H1 (cell line): ENCODE data around the gene KLHL3. TPM values are rescaled to one million over a fixed set of nuclear protein-coding genes. Genes with fewer than 3 reads are reported as not detected.

Experiments used
- CTCF ChIA-PET: fragments of 300-600 bp; sonication (Branson Sonifier 250); formaldehyde crosslinking; loops from one replicate; lab custom pipeline; 2021; ENCODE audit not compliant: partially characterized antibody; lab: Charles Lee
- POLR2A ChIA-PET: fragments of 300-600 bp; sonication (Branson Sonifier 250); formaldehyde crosslinking; loops from one replicate; lab custom pipeline; 2021; ENCODE audit warnings: inconsistent platforms; ENCODE audit not compliant: partially characterized antibody; lab: Charles Lee
- DNase-seq, 2 experiments: peaks; one replicate each; pipeline versions ENCODE4 v3.0.0 to v3.0.0-alpha.2; 2010 to 2022; ENCODE audit warnings: low spot score in 2 of 2, low read depth in 1 of 2, mixed read lengths in 1 of 2
- FAIRE-seq: peaks from 2 replicates; lab custom pipeline; 2011; peaks lifted over from hg19 to GRCh38; lab: Jason Lieb, UNC
- H2AFZ ChIP-seq: 2 replicates; pipeline ENCODE4 v1.8.1; 2012; ENCODE audit warnings: low read length, inconsistent platforms
- H2AK5ac ChIP-seq: 2 replicates; pipeline ENCODE4 v1.6.1; 2013; ENCODE audit warnings: low read depth, low read length
- H2BK120ac ChIP-seq: replicated peaks from 2 replicates; pipeline ENCODE3; 2013; ENCODE audit warnings: low read depth, low read length, inconsistent platforms
- H2BK12ac ChIP-seq: 2 replicates; pipeline ENCODE4 v1.6.1; 2013; ENCODE audit warnings: low read depth, low read length
- H2BK15ac ChIP-seq: 2 replicates; pipeline ENCODE4 v1.6.1; 2013; ENCODE audit warnings: low read length
- H2BK20ac ChIP-seq: 2 replicates; pipeline ENCODE4 v1.6.1; 2013; ENCODE audit warnings: low read length
- H2BK5ac ChIP-seq: 2 replicates; pipeline ENCODE4 v1.6.1; 2013; ENCODE audit warnings: low read depth, low read length
- H3K14ac ChIP-seq: 2 replicates; pipeline ENCODE4 v1.6.1; 2013; ENCODE audit warnings: inconsistent platforms; ENCODE audit not compliant: insufficient read length
- H3K18ac ChIP-seq: 2 replicates; pipeline ENCODE4 v1.6.1; 2013; ENCODE audit warnings: low read length; ENCODE audit errors: extremely low read depth
- H3K23ac ChIP-seq: 2 replicates; pipeline ENCODE4 v1.6.1; 2013; ENCODE audit warnings: inconsistent platforms; ENCODE audit not compliant: insufficient read length
- H3K23me2 ChIP-seq: 2 replicates; pipeline ENCODE4 v1.6.1; 2013; ENCODE audit warnings: low read depth, low read length
- H3K27ac ChIP-seq: 2 replicates; pipeline ENCODE4 v1.6.1; 2011; ENCODE audit warnings: low read depth, low read length, inconsistent platforms
- H3K27me3 ChIP-seq, 4 experiments: replicated peaks in 1 of 4; 1 replicate in 1 of 4; 2 replicates in 3 of 4; pipeline versions ENCODE4 v1.6.1 to v1.8.1; 2011 to 2013; ENCODE audit warnings: low read length in 3 of 4, mild to moderate bottlenecking in 3 of 4, inconsistent platforms in 2 of 4, mixed read lengths in 2 of 4, moderate library complexity in 1 of 4; ENCODE audit not compliant: control insufficient read depth in 3 of 4, insufficient read depth in 3 of 4; ENCODE audit errors: extremely low read depth in 1 of 4
- H3K36me3 ChIP-seq, 4 experiments: 2 replicates each; pipeline versions ENCODE4 v1.6.1 to v1.8.1; 2011 to 2013; ENCODE audit warnings: mild to moderate bottlenecking in 4 of 4, low read length in 3 of 4, moderate library complexity in 2 of 4, control low read depth in 1 of 4, inconsistent platforms in 1 of 4; ENCODE audit not compliant: insufficient read depth in 4 of 4, control insufficient read depth in 2 of 4
- H3K4ac ChIP-seq: replicated peaks from 2 replicates; pipeline ENCODE3; 2013; ENCODE audit warnings: low read length, low read depth, mixed read lengths, inconsistent platforms; ENCODE audit not compliant: insufficient read length
- H3K4me1 ChIP-seq, 4 experiments: replicated peaks in 1 of 4; 1 replicate in 1 of 4; 2 replicates in 3 of 4; pipeline versions ENCODE4 v1.6.1 to v1.8.1; 2011 to 2013; ENCODE audit warnings: low read length in 3 of 4, inconsistent platforms in 2 of 4, mixed read lengths in 1 of 4; ENCODE audit not compliant: insufficient read depth in 4 of 4, control insufficient read depth in 3 of 4
- H3K4me2 ChIP-seq, 2 experiments: 2 replicates each; pipeline versions ENCODE4 v1.6.1 to v1.8.1; 2011 to 2013; ENCODE audit warnings: low read depth in 2 of 2, low read length in 2 of 2, control low read depth in 1 of 2, inconsistent platforms in 1 of 2, mild to moderate bottlenecking in 1 of 2; ENCODE audit not compliant: insufficient read depth in 1 of 2
- H3K4me3 ChIP-seq, 4 experiments: fragments of 200-600, 300-600 bp in 1 of 4; sonication (generic), shearing (Covaris generic), sonication (Bioruptor Twin) in 1 of 4; 2 replicates each; pipeline versions ENCODE4 v1.5.1 to v1.8.1; 2011 to 2016; ENCODE audit warnings: low read length in 4 of 4, low read depth in 3 of 4, control low read depth in 2 of 4, inconsistent platforms in 2 of 4, mild to moderate bottlenecking in 2 of 4, mixed read lengths in 1 of 4, moderate library complexity in 1 of 4; ENCODE audit not compliant: insufficient read depth in 2 of 4; ENCODE audit errors: extremely low read depth in 1 of 4
- H3K56ac ChIP-seq: replicated peaks from 2 replicates; pipeline ENCODE3; 2013; ENCODE audit warnings: low read depth, mild to moderate bottlenecking, mixed read lengths, low read length, inconsistent platforms; ENCODE audit not compliant: insufficient read length
- H3K79me1 ChIP-seq: 2 replicates; pipeline ENCODE4 v1.6.1; 2013; ENCODE audit warnings: low read depth, low read length, control low read depth
- H3K79me2 ChIP-seq, 2 experiments: 2 replicates each; pipeline versions ENCODE4 v1.6.1 to v1.8.1; 2012 to 2013; ENCODE audit warnings: low read length in 2 of 2, mild to moderate bottlenecking in 2 of 2, inconsistent platforms in 1 of 2; ENCODE audit not compliant: insufficient read depth in 2 of 2, control insufficient read depth in 1 of 2
- H3K9ac ChIP-seq, 4 experiments: replicated peaks in 1 of 4; 1 replicate in 1 of 4; 2 replicates in 3 of 4; pipeline versions ENCODE4 v1.6.1 to v1.8.1; 2011 to 2013; ENCODE audit warnings: low read depth in 3 of 4, low read length in 3 of 4, control low read depth in 2 of 4, mild to moderate bottlenecking in 2 of 4, moderate library complexity in 2 of 4, inconsistent platforms in 1 of 4; ENCODE audit errors: extremely low read depth in 1 of 4
- H3K9me3 ChIP-seq, 2 experiments: 2 replicates each; pipeline versions ENCODE4 v1.6.1 to v1.8.1; 2012 to 2013; ENCODE audit warnings: mild to moderate bottlenecking in 2 of 2, moderate library complexity in 2 of 2, control low read depth in 1 of 2, inconsistent platforms in 1 of 2, low read depth in 1 of 2, low read length in 1 of 2, mixed read lengths in 1 of 2; ENCODE audit not compliant: insufficient read depth in 2 of 2
- H4K20me1 ChIP-seq, 2 experiments: replicated peaks in 1 of 2; 2 replicates each; pipeline versions ENCODE3 to v1.8.1; 2011 to 2013; ENCODE audit warnings: inconsistent platforms in 2 of 2, low read length in 2 of 2, mild to moderate bottlenecking in 1 of 2; ENCODE audit not compliant: insufficient read depth in 2 of 2, control insufficient read depth in 1 of 2
- H4K5ac ChIP-seq: 2 replicates; pipeline ENCODE4 v1.6.1; 2013; ENCODE audit warnings: low read length, low read depth, mixed read lengths, inconsistent platforms; ENCODE audit not compliant: insufficient read length
- H4K8ac ChIP-seq: 2 replicates; pipeline ENCODE4 v1.8.0; 2013; ENCODE audit warnings: mild to moderate bottlenecking, moderate library complexity, low read length, inconsistent platforms; ENCODE audit not compliant: insufficient read depth; ENCODE audit errors: extremely low read depth
- H4K91ac ChIP-seq: replicated peaks from 2 replicates; pipeline ENCODE3; 2013; ENCODE audit warnings: low read length, mixed read lengths, inconsistent platforms; ENCODE audit not compliant: insufficient read length
- BCL11A ChIP-seq, 2 experiments: IDR thresholded peaks; one replicate each; pipeline ENCODE4 v1.6.1; 2011; ENCODE audit warnings: low read depth in 2 of 2, low read length in 2 of 2, mild to moderate bottlenecking in 2 of 2
- CHD1 ChIP-seq: IDR thresholded peaks from 2 replicates; pipeline ENCODE4 v1.6.1; 2012; ENCODE audit warnings: low read depth, low read length, improper control_type of control experiment
- CREB1 ChIP-seq: IDR thresholded peaks from 2 replicates; pipeline ENCODE4 v1.6.1; 2012; ENCODE audit warnings: inconsistent platforms
- CTBP2 ChIP-seq: IDR thresholded peaks from 2 replicates; pipeline ENCODE4 v1.7.0; 2011; ENCODE audit warnings: borderline replicate concordance, mild to moderate bottlenecking, moderate library complexity, mixed read lengths, low read length; ENCODE audit not compliant: insufficient read depth, insufficient read length
- POLR2A ChIP-seq, 2 experiments: IDR thresholded peaks; 1 replicate in 1 of 2; 2 replicates in 1 of 2; pipeline ENCODE4 v1.6.1; 2011; ENCODE audit warnings: low read depth in 2 of 2, low read length in 2 of 2, mild to moderate bottlenecking in 2 of 2; ENCODE audit errors: control extremely low read depth in 1 of 2
- RFX5 ChIP-seq: IDR thresholded peaks from 2 replicates; pipeline ENCODE4 v1.6.1; 2011; ENCODE audit warnings: low read depth, low read length, improper control_type of control experiment, borderline replicate concordance
- SIN3A ChIP-seq, 2 experiments: IDR thresholded peaks in 1 of 2; conservative IDR thresholded peaks in 1 of 2; 2 replicates each; pipeline ENCODE4 v1.6.1; 2011 to 2012; ENCODE audit warnings: low read length in 2 of 2, improper control_type of control experiment in 1 of 2, low read depth in 1 of 2, mild to moderate bottlenecking in 1 of 2
- SIRT6 ChIP-seq: IDR thresholded peaks from one replicate; pipeline ENCODE4 v1.7.1; 2012; ENCODE audit warnings: low read length, inconsistent platforms
- TCF12 ChIP-seq: IDR thresholded peaks from 2 replicates; pipeline ENCODE4 v1.6.1; 2011; ENCODE audit warnings: low read depth, mild to moderate bottlenecking, low read length
- WGBS, 2 experiments: shearing (Covaris generic) in 1 of 2; methylation state at CpG; one replicate each; pipeline versions ENCODE4 v1.1.6 to v1.1.7; 2013 to 2015; ENCODE audit warnings: low lambda C conversion rate in 2 of 2, mixed read lengths in 2 of 2, inconsistent platforms in 1 of 2, low coverage in 1 of 2, missing lambda C conversion rate in 1 of 2; ENCODE audit not compliant: insufficient replicate concordance in 2 of 2, insufficient coverage in 1 of 2, insufficient read length in 1 of 2; ENCODE audit errors: extremely low coverage in 1 of 2, missing lambda C conversion rate in 1 of 2; 5-methylcytosine and 5-hydroxymethylcytosine counted together
- polyA plus RNA-seq, 7 experiments: library from polyadenylated mRNA; depleted of rRNA in 3 of 7; stranded (reverse) in 5 of 7; unstranded in 2 of 7; fragments of >200 nt in 5 of 7; fragments of 200-250 nt in 2 of 7; gene quantifications; 1 replicate in 5 of 7; 2 replicates in 1 of 7; 4 replicates in 1 of 7; pipeline versions ENCODE4 v1.2.1 to v1.2.3, GENCODE V29; 2011 to 2013; ENCODE audit warnings: missing spikeins in 2 of 7, mixed read lengths in 2 of 7
- total RNA-seq: library from RNA; stranded (reverse); fragmentation: NEBNext Ultra II Directional; extraction: Animal tissue kit (Norgen Biotek cat#: 25700); gene quantifications from 2 replicates; pipeline ENCODE4 v1.2.1, GENCODE V29; 2021
- TF ChIP-seq, protein P1 (sequence below), 3 experiments: IDR thresholded peaks; 1 replicate in 2 of 3; 2 replicates in 1 of 3; pipeline versions ENCODE4 v1.5.1 to v1.6.1; 2011; ENCODE audit warnings: low read length in 3 of 3, mild to moderate bottlenecking in 3 of 3, inconsistent platforms in 2 of 3, low read depth in 1 of 3, moderate library complexity in 1 of 3; ENCODE audit not compliant: insufficient read depth in 1 of 3; ENCODE audit errors: control extremely low read depth in 1 of 3
- TF ChIP-seq, protein P2 (sequence below): IDR thresholded peaks from 2 replicates; pipeline ENCODE4 v1.6.1; 2012; ENCODE audit warnings: inconsistent platforms

The KLHL3 gene
- total and polyA plus RNA-seq, 2 of the 8 experiments (the other 6 are each of a cell fraction or from before 2014, with no cell fraction given) = 7.4 to 13.7 TPM

DNA sequence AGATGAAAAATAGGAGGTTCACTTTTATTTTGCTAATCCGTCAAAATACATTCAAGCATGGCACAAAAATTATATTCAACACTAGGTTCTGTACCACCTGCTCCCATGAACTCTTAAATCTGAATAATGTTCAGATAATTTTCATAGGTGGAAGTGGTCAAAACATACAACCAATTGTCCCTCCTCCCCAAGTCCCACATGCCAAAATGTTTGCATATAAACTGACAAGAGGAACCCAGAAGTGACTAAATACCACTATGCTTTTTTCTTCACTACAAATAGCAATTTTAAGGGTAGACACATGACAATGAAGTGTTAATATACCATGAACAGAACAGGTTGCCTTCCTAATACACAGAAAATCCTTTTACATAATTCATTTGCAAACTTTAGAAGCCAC, 14.5 kb upstream of the KLHL3 start:
- H3K4me2 ChIP-seq = peak overlapping the region; percentile 26 to 61; a peak in 2 of 4 replicates
- H3K18ac ChIP-seq = no peak overlapping the region
- H3K27ac ChIP-seq = no peak overlapping the region
- no peak overlapping the region for H2AFZ ChIP-seq
- H2BK20ac ChIP-seq = no peak overlapping the region
- H3K23me2 ChIP-seq = peaks cover 2% of the 10 kb centered on the region
- H2BK15ac ChIP-seq = no peak overlapping the region
- ChIA-PET CTCF (interaction anchor here (1.3 to 2.0 kb wide), 4 partner anchors 10 to 121 kb away, joined by 7 to 28 read pairs (median 8); partner anchors contain the start of gene KLHL3), POLR2A (interaction anchor here (1.7 kb wide), 1 partner anchor 91 kb away, joined by 3 read pairs; no protein-coding TSS in a partner anchor)
- no peak overlapping the region for H2BK5ac ChIP-seq
- no peak overlapping the region for H3K14ac ChIP-seq
- no peaks in the 10 kb centered on the region for H3K79me1 ChIP-seq
- no peak overlapping the region for H4K5ac ChIP-seq
- 86% methylated on average over 1 of the region's 1 CpG; no CpG with 5 or more reads in 1 of the 2 experiments for WGBS, 2 experiments
- H3K9me3 ChIP-seq = no peaks in the 10 kb centered on the region
- H3K56ac ChIP-seq = no peak overlapping the region
- no peak overlapping the region for H4K8ac ChIP-seq
- peaks cover 0 to 3% (median 0%) of the 10 kb centered on the region in 4 experiments; a peak in 3 of 7 replicates for H3K4me1 ChIP-seq
- no peaks in the 10 kb centered on the region for H3K27me3 ChIP-seq
- H3K23ac ChIP-seq = no peak overlapping the region
- H2BK120ac ChIP-seq = no peak overlapping the region
- H3K79me2 ChIP-seq = peaks cover 21 to 53% of the 10 kb centered on the region in 2 experiments
- H4K91ac ChIP-seq = no peak overlapping the region
- H3K36me3 ChIP-seq = peaks cover 0 to 25% (median 0%) of the 10 kb centered on the region in 4 experiments; a peak in 1 of 8 replicates
- peaks cover 20 to 35% of the 10 kb centered on the region in 2 experiments for H4K20me1 ChIP-seq
- no peak overlapping the region for H3K4ac ChIP-seq
- DNase-seq (no peak), FAIRE-seq (no peak)
- H2BK12ac ChIP-seq = no peak overlapping the region
- H3K4me3 ChIP-seq = peak overlapping the region in 3 of 4 experiments; percentile 6 to 92 (median 11); a peak in 5 of 8 replicates
- no peak overlapping the region for H2AK5ac ChIP-seq
- no peak overlapping the region for H3K9ac ChIP-seq
- TF ChIP-seq CREB1 = no peak
- TF ChIP-seq CHD1 = no peak
- no peak for TF ChIP-seq POLR2A (IDR thresholded peaks at IDR 0.05; ENCODE audit: control extremely low read depth in 1 of 2, low read depth in 2 of 2, low read length in 2 of 2)
- no peak for TF ChIP-seq TCF12
- no peak for TF ChIP-seq BCL11A (IDR thresholded peaks at IDR 0.05; ENCODE audit: low read depth in 2 of 2, low read length in 2 of 2)
- TF ChIP-seq, protein P1, sequence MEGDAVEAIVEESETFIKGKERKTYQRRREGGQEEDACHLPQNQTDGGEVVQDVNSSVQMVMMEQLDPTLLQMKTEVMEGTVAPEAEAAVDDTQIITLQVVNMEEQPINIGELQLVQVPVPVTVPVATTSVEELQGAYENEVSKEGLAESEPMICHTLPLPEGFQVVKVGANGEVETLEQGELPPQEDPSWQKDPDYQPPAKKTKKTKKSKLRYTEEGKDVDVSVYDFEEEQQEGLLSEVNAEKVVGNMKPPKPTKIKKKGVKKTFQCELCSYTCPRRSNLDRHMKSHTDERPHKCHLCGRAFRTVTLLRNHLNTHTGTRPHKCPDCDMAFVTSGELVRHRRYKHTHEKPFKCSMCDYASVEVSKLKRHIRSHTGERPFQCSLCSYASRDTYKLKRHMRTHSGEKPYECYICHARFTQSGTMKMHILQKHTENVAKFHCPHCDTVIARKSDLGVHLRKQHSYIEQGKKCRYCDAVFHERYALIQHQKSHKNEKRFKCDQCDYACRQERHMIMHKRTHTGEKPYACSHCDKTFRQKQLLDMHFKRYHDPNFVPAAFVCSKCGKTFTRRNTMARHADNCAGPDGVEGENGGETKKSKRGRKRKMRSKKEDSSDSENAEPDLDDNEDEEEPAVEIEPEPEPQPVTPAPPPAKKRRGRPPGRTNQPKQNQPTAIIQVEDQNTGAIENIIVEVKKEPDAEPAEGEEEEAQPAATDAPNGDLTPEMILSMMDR (IDR thresholded peaks at IDR 0.05; ENCODE audit: control extremely low read depth in 1 of 3, insufficient read depth in 1 of 3, low read depth in 1 of 3, low read length in 3 of 3) = no peak
- TF ChIP-seq, protein P2, sequence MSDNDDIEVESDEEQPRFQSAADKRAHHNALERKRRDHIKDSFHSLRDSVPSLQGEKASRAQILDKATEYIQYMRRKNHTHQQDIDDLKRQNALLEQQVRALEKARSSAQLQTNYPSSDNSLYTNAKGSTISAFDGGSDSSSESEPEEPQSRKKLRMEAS = no peak
- TF ChIP-seq CTBP2 = no peak
- no peak for TF ChIP-seq RFX5
- no peak for TF ChIP-seq SIN3A (conservative IDR thresholded peaks at IDR 0.05 in 1 of 2, IDR thresholded peaks at IDR 0.05 in 1 of 2; ENCODE audit: low read depth in 1 of 2, low read length in 2 of 2)
- no peak for TF ChIP-seq SIRT6
